ENCODE results near the gene MBD2. TPM values are rescaled to one million over a fixed set of nuclear protein-coding genes. Genes with fewer than 3 reads are reported as not detected.

Gene MBD2
- total RNA-seq, 1 experiment from 2014 or later = 53.3 TPM

GRCh38 chr18:54202851-54203250, 21.6 kb downstream of the MBD2 start:
- H3K4me3 ChIP-seq (ENCODE audit: low read depth in 2 of 2, low read length in 2 of 2) = no peak overlapping the region
- in situ Hi-C loops (cut with HindIII; ENCODE audit: low pct_unique_long_range_greater_than_20kb, low sequenced_read_pairs) = no loop called here
- ChIA-PET CTCF (no interaction called here), POLR2A (no interaction called here)
- DNase-seq (ENCODE audit: low read depth, low spot score) (no peak), ATAC-seq (no peak)
- TF ChIP-seq CTCF (IDR thresholded peaks at IDR 0.05) (no peak), SIN3A (IDR thresholded peaks at IDR 0.05; ENCODE audit: borderline replicate concordance, insufficient read depth, low read depth, low read length) (no peak), REST (IDR thresholded peaks at IDR 0.05; ENCODE audit: insufficient read depth in 1 of 2, low read depth in 2 of 2, low read length in 1 of 2) (no peak), TCF7L2 (IDR thresholded peaks at IDR 0.05; ENCODE audit: low read depth, low read length) (no peak), POLR2AphosphoS5 (IDR thresholded peaks at IDR 0.05; ENCODE audit: low read depth, low read length) (no peak)
- no peak overlapping the region for H3K27ac ChIP-seq (ENCODE audit: low read length)
- BruUV-seq (replicated peaks) = no TSS peak
- H3K4me1 ChIP-seq (ENCODE audit: control insufficient read depth, insufficient read depth, low read length) = no peaks in the 10 kb centered on the region
- no peaks in the 10 kb centered on the region for H3K9me3 ChIP-seq (ENCODE audit: control insufficient read depth, insufficient read depth, low read depth, low read length)
- intact Hi-C loops (cut with micrococcal nuclease; ENCODE audit: unreplicated experiment) = no loop called here
- H3K36me3 ChIP-seq (ENCODE audit: control insufficient read depth, insufficient read depth, low read length) = no peaks in the 10 kb centered on the region
- no peaks in the 10 kb centered on the region for H3K27me3 ChIP-seq (ENCODE audit: control insufficient read depth, insufficient read depth, low read length)

GRCh38 chr18:54197747-54198411, 26.6 kb downstream of the MBD2 start:
- BruUV-seq (replicated peaks) = no TSS peak
- TF ChIP-seq POLR2AphosphoS5 (IDR thresholded peaks at IDR 0.05; ENCODE audit: low read depth, low read length) = no peak
- no peak for TF ChIP-seq CTCF (IDR thresholded peaks at IDR 0.05)
- TF ChIP-seq REST (IDR thresholded peaks at IDR 0.05; ENCODE audit: insufficient read depth in 1 of 2, low read depth in 2 of 2, low read length in 1 of 2) = no peak
- no peak for TF ChIP-seq TCF7L2 (IDR thresholded peaks at IDR 0.05; ENCODE audit: low read depth, low read length)
- no peak for TF ChIP-seq SIN3A (IDR thresholded peaks at IDR 0.05; ENCODE audit: borderline replicate concordance, insufficient read depth, low read depth, low read length)

More at GRCh38 chr18:54197747-54198411, 26.6 kb downstream of the MBD2 start:
- Histone ChIP-seq H3K9me3 (ENCODE audit: control insufficient read depth, insufficient read depth, low read depth, low read length) (no peaks in the 10 kb centered on the region), H3K36me3 (ENCODE audit: control insufficient read depth, insufficient read depth, low read length) (no peaks in the 10 kb centered on the region), H3K4me3 (ENCODE audit: low read depth in 2 of 2, low read length in 2 of 2) (no peak overlapping the region), H3K4me1 (ENCODE audit: control insufficient read depth, insufficient read depth, low read length) (no peaks in the 10 kb centered on the region), H3K27ac (ENCODE audit: low read length) (no peak overlapping the region), H3K27me3 (ENCODE audit: control insufficient read depth, insufficient read depth, low read length) (no peaks in the 10 kb centered on the region)
- intact Hi-C loops (cut with micrococcal nuclease; ENCODE audit: unreplicated experiment) = no loop called here
- ATAC-seq (no peak), DNase-seq (ENCODE audit: low read depth, low spot score) (no peak)
- in situ Hi-C loops (cut with HindIII; ENCODE audit: low pct_unique_long_range_greater_than_20kb, low sequenced_read_pairs) = no loop called here
- ChIA-PET POLR2A (no interaction called here), CTCF (no interaction called here)
